Ectodermal cell (in vitro differentiated cells): Measurements from ENCODE around the gene FAM53A.

Source experiments
- H3K27ac ChIP-seq: 2 replicates; pipeline ENCODE4 v1.7.0; 2013; ENCODE audit warnings: mild to moderate bottlenecking, low read depth, low read length; ENCODE audit not compliant: insufficient read depth, poor library complexity, severe bottlenecking
- H3K27me3 ChIP-seq: 2 replicates; pipeline ENCODE4 v1.7.0; 2013; ENCODE audit warnings: mild to moderate bottlenecking, low read length; ENCODE audit not compliant: insufficient read depth, control insufficient read depth, poor library complexity, severe bottlenecking
- H3K36me3 ChIP-seq: one replicate; pipeline ENCODE4 v1.7.0; 2013; ENCODE audit warnings: low read length; ENCODE audit not compliant: control insufficient read depth, insufficient read depth
- H3K4me1 ChIP-seq: one replicate; pipeline ENCODE4 v1.7.0; 2013; ENCODE audit warnings: low read length; ENCODE audit not compliant: control insufficient read depth, insufficient read depth
- H3K4me3 ChIP-seq: 2 replicates; pipeline ENCODE4 v1.7.0; 2013; ENCODE audit warnings: low read depth, low read length, control low read depth; ENCODE audit not compliant: insufficient read depth
- H3K9me3 ChIP-seq: 2 replicates; pipeline ENCODE4 v1.7.0; 2013; ENCODE audit warnings: mild to moderate bottlenecking, low read length, moderate library complexity; ENCODE audit not compliant: control insufficient read depth
- WGBS, 2 experiments: methylation state at CpG; one replicate each; pipeline ENCODE4 v1.1.7; 2013; ENCODE audit warnings: missing lambda C conversion rate in 2 of 2; 5-methylcytosine and 5-hydroxymethylcytosine counted together

The FAM53A gene

DNA sequence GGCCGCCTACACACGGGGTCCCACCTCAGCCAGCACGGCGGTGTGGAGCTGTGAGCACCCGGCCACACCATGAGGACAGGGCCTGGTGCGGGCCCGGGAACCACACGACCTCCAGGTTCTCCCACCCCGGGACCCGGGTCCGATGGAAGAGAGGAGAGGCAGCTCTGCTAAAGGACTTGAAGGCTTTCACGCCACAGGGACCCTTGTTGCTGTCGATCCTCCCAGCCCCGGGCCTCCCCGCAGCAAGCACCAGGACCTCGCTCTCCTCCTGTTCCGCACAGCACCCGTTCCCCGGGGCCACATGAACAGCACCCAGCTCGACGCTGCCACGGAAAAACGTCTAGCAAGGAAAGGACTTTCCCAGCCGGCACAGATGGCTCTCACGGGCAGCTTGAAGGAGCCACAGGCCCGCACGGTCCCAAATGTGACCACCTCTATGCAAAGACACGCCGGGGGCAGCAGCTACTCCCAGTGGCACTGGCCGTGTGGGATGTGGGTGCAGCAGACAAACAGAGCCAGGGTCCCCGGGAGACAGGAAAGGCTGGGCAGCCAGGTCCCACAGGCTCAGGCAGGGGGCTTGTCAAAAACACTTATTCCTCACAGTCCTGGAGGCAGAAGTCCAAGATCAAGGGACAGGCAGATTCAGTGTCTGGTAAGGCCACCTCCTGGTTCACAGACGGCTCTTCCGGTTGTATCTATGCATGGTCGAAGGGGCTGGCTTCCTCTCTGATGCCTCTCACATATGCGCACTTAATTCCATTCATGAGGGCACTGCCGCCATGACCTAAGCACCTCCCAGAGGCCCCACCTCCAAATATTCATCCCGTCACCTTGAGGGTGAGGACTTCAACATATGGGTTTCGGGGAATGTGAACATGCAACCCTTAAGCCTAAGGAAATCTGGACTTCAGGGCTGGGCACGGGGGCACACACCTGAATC lies 24.7 kb downstream of the FAM53A start:
- no peaks in the 10 kb centered on the region for H3K27me3 ChIP-seq
- no peaks in the 10 kb centered on the region for H3K9me3 ChIP-seq
- 91 to 92% methylated on average over 39 of the region's 39 CpGs for WGBS, 2 experiments
- H3K4me1 ChIP-seq = no peaks in the 10 kb centered on the region
- H3K36me3 ChIP-seq = no peaks in the 10 kb centered on the region
- no peak overlapping the region for H3K27ac ChIP-seq
- H3K4me3 ChIP-seq = no peak overlapping the region

DNA sequence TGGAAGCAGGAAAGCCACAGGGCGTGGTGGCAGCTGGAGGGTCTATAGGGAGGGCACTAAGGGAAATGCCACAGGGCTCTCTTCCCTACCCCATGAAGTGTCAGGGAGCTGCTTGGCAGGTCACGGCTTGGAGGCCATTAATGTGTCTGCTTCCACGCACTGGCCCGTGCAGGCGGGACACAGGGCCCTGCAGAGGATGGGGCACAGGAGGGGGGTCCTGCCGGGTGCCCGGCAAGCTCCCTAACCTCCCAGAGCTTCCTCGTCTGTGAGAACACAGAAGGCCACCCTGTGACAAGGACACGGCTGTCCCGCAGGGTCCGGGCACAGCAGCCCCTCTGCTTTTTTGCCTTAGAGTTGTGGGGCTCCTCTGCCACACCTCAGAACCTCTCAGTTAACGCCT lies 25.5 kb downstream of the FAM53A start:
- H3K36me3 ChIP-seq = no peaks in the 10 kb centered on the region
- WGBS, 2 experiments = 93 to 94% methylated on average over 12 of the region's 12 CpGs
- H3K27me3 ChIP-seq = no peaks in the 10 kb centered on the region
- H3K4me3 ChIP-seq = no peak overlapping the region
- no peaks in the 10 kb centered on the region for H3K4me1 ChIP-seq
- H3K27ac ChIP-seq = no peak overlapping the region
- no peaks in the 10 kb centered on the region for H3K9me3 ChIP-seq

DNA sequence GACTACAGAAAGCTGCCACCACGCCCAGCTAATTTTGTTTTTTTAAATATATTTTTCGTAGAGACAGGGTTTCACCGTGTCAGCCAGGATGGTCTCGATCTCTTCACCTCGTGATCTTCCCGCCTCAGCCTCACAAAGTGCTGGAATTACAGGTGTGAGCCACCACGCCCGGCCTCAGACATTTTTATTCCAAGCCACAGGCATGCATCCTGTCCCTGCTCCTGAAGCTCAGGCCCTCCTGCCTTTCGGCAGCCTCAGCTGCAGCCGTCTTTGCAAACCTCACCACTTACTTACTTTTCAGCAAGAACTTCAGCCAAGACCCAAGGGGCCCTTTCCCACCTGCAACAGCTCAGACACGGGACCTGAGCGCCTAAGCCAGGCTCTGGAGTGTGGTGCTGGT lies 26.0 kb downstream of the FAM53A start:
- 94 to 95% methylated on average over 12 of the region's 12 CpGs for WGBS, 2 experiments

DNA sequence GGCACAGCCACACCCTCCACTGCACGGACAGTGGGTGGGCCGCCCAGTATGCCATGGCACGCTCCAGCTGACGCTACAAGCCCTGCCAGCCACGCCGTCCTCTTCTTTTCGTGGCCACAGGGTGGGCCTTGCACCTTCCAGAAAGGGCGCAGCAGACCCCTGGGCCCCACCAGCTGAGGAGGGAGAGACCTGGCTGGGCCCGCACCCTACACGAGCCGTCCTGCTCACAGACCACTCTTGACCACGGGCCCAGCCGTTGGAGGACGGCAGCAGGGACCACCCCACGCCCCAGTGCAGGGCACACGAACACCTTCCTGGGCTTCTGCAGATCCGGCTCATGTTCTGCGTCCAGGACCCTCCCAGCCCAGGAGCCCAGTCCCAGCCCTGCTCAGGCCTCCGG lies 27.1 kb downstream of the FAM53A start:
- H3K36me3 ChIP-seq = no peaks in the 10 kb centered on the region
- no peaks in the 10 kb centered on the region for H3K27me3 ChIP-seq
- H3K27ac ChIP-seq = no peak overlapping the region
- 95% methylated on average over 19 of the region's 19 CpGs for WGBS, 2 experiments
- no peaks in the 10 kb centered on the region for H3K9me3 ChIP-seq
- H3K4me3 ChIP-seq = no peak overlapping the region
- no peaks in the 10 kb centered on the region for H3K4me1 ChIP-seq

More for the DNA sequence above, 26.0 kb downstream of the FAM53A start:
- Histone ChIP-seq H3K27me3 (no peaks in the 10 kb centered on the region), H3K4me1 (no peaks in the 10 kb centered on the region), H3K36me3 (no peaks in the 10 kb centered on the region), H3K4me3 (no peak overlapping the region), H3K9me3 (no peaks in the 10 kb centered on the region), H3K27ac (no peak overlapping the region)

DNA sequence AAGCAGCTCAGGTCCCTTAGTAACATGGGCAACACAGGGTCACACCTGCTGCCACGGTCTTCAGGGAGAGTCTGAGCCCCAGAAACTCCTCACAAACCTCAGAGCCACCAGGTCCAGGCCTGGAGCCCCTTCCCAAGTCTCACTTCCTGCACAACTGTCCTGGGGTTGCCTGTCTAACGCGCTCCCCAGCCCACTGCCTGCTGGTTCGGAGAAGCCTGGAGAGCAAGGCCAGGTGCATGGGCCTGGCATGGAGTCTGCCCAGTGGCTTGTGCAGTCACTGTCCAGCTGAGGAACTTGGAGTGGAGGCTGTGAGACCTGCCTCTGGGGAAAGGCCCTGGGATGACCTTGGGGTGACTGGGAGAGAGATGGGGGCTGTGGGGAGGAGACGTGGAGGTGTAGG lies 28.0 kb downstream of the FAM53A start:
- Histone ChIP-seq H3K36me3 (no peaks in the 10 kb centered on the region), H3K27ac (no peak overlapping the region), H3K9me3 (no peaks in the 10 kb centered on the region), H3K4me3 (no peak overlapping the region), H3K27me3 (no peaks in the 10 kb centered on the region), H3K4me1 (no peaks in the 10 kb centered on the region)
- 91 to 94% methylated on average over 5 of the region's 5 CpGs for whole genome bisulfite sequencing, 2 experiments

DNA sequence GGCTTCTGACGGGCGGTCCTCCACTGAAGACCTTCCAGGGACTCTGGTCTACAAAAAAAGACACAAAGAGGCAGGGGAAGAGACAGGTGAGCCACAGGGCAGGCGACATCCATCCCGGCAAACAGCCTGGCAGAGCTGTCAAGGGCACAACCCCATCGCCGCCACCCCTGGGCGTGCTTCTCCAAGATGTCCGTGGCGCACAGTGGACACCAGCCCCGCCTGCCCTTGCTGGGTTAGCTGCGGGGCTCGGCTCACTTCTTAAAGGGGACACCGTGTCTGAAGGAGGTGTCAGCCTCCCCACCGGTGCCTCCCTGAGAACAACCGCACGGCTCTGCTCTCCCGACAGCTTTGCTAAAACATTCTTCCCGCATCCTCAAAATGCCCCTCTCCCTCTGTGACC lies 28.4 kb downstream of the FAM53A start:
- no peak overlapping the region for H3K27ac ChIP-seq
- 93 to 94% methylated on average over 18 of the region's 18 CpGs for WGBS, 2 experiments
- H3K4me1 ChIP-seq = no peaks in the 10 kb centered on the region
- H3K36me3 ChIP-seq = no peaks in the 10 kb centered on the region
- no peak overlapping the region for H3K4me3 ChIP-seq
- H3K9me3 ChIP-seq = no peaks in the 10 kb centered on the region
- no peaks in the 10 kb centered on the region for H3K27me3 ChIP-seq

DNA sequence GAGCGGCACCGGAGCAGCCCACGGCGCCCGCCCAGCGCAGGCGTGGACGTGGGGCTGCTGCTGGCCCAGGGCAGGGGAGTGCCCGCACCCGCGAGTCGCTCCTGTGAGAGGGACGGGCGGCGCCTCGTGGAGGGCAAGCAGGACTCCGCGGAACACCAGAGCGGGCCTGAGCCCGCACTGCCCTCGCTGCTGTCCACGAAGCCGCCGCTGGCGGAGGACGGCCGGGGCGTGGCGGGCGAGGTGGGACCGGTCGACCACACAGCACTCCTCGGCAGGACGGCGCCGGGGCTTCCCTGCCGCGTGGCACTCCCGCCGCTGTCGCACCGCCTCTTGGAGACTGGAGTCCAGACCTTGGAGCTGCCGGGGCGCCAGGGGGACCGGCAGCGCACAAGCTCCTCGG lies 29.0 kb downstream of the FAM53A start:
- no peaks in the 10 kb centered on the region for H3K27me3 ChIP-seq
- no peaks in the 10 kb centered on the region for H3K9me3 ChIP-seq
- 95 to 97% methylated on average over 47 of the region's 47 CpGs for WGBS, 2 experiments
- no peaks in the 10 kb centered on the region for H3K4me1 ChIP-seq
- H3K4me3 ChIP-seq = no peak overlapping the region
- no peak overlapping the region for H3K27ac ChIP-seq
- no peaks in the 10 kb centered on the region for H3K36me3 ChIP-seq

DNA sequence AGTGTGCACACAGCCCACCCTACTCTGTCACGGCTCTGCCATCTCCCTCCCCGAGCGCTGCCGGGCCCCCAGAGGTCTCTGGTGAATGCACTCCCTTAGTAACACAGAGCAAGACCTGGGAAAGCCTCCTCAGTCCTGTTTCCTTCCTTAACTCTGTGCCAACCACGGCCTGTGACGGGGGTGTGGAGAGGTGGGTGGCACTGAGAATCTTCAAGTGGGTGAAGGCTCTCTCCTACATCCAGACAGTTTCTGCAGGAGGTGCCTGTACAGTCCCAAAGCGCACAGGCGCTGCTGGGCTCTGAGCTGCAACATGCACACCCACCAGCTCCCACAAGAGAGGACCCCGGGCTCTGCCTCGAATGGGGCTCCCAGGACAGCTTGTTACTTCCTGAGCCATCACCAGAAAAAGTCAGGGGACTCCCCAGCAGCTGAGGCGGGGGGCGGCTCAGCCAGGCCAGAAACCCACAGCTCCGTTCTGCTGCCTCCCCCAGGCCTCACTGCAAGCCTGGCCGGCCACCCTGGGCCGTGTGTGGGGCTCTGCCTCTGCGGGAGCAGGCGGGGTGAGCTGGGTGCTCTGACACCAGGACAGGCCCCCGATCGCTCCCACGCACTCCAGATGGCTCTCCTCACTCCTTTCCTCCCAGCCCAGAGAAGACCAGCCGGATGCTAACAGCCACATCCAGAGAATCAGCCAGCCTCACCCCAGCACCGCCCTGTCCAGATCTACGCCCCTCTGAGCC lies 29.7 kb downstream of the FAM53A start:
- H3K4me1 ChIP-seq = no peaks in the 10 kb centered on the region
- WGBS, 2 experiments = 92 to 95% methylated on average over 23 of the region's 23 CpGs
- H3K4me3 ChIP-seq = no peak overlapping the region
- no peaks in the 10 kb centered on the region for H3K9me3 ChIP-seq
- H3K36me3 ChIP-seq = no peaks in the 10 kb centered on the region
- no peak overlapping the region for H3K27ac ChIP-seq
- no peaks in the 10 kb centered on the region for H3K27me3 ChIP-seq

DNA sequence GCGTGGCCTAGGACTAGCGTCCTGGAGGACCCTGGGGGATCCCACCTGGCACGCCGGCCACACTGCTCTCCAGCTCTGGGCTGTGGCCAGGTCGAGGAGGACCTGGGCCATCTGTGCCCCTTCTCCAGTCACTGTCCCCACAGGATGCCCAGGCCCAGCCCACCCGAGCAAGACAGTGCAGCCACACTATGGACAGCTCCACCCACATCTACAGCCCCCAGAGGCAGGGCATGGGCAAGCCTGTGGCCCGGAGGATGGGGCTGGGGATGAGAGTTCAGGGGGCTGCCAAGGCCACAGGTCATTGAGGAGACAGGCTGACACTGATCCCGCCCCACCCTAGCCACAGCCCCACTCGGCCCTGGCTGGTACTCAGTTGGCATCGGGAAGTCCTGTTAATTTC lies 30.3 kb downstream of the FAM53A start:
- H3K4me3 ChIP-seq = no peak overlapping the region
- no peak overlapping the region for H3K27ac ChIP-seq
- 89 to 91% methylated on average over 10 of the region's 10 CpGs for WGBS, 2 experiments
- H3K4me1 ChIP-seq = no peaks in the 10 kb centered on the region
- H3K36me3 ChIP-seq = no peaks in the 10 kb centered on the region
- no peaks in the 10 kb centered on the region for H3K27me3 ChIP-seq
- H3K9me3 ChIP-seq = no peaks in the 10 kb centered on the region

DNA sequence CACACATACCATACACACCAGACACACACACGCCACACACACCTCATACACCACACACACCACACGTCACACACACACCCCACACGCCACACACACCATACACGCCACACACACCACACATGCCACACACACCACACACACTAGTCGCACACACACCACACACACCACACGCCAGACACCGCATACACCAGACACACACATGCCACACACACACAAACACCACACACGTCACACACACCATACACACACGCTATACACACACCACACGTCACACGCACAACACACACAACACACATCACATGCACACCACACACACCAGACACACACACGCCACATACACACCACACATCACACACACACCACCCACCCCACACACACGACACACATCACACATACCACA lies 32.0 kb downstream of the FAM53A start:
- 85 to 90% methylated on average over 13 of the region's 13 CpGs for WGBS, 2 experiments
- no peak overlapping the region for H3K27ac ChIP-seq
- H3K4me1 ChIP-seq = no peaks in the 10 kb centered on the region
- no peak overlapping the region for H3K4me3 ChIP-seq
- no peaks in the 10 kb centered on the region for H3K9me3 ChIP-seq
- H3K27me3 ChIP-seq = no peaks in the 10 kb centered on the region
- H3K36me3 ChIP-seq = no peaks in the 10 kb centered on the region
